ENCODE data around the gene PDSS2. TPM values are rescaled to one million over a fixed set of nuclear protein-coding genes. Genes with fewer than 3 reads are reported as not detected.

Gene PDSS2
- total RNA-seq, 1 donor from 2014 or later: 14.9 TPM

- TF ChIP-seq CTCF (conservative IDR thresholded peaks at IDR 0.05): no peak
- Mint-ChIP-seq H3K36me3 (ENCODE audit: low read depth) (peaks cover 9% of the 10 kb centered on the region), H3K4me1 (peaks cover 28% of the 10 kb centered on the region), H3K27me3 (ENCODE audit: low read depth) (no peaks in the 10 kb centered on the region), H3K9me3 (peaks cover 7% of the 10 kb centered on the region), H3K4me3 (no peak overlapping the region), H3K27ac (ENCODE audit: unreplicated experiment) (no peak overlapping the region)
- no peak for DNase-seq (ENCODE audit: low read depth, low spot score)
These were observed 228.1 kb downstream of the PDSS2 start for GRCh38 chr6:107231243-107231642.

- Mint-ChIP-seq H3K9me3 (peaks cover under 1% of the 10 kb centered on the region), H3K36me3 (ENCODE audit: low read depth) (peaks cover 4% of the 10 kb centered on the region), H3K4me3 (no peak overlapping the region), H3K27ac (ENCODE audit: unreplicated experiment) (no peak overlapping the region), H3K27me3 (ENCODE audit: low read depth) (no peaks in the 10 kb centered on the region), H3K4me1 (peaks cover 28% of the 10 kb centered on the region)
- no peak for TF ChIP-seq CTCF (conservative IDR thresholded peaks at IDR 0.05)
- no peak for DNase-seq (ENCODE audit: low read depth, low spot score)
These were observed 228.9 kb downstream of the PDSS2 start for GRCh38 chr6:107230448-107230847.

- no peak for DNase-seq (ENCODE audit: low read depth, low spot score)
- Mint-ChIP-seq H3K4me3 (no peak overlapping the region), H3K27ac (ENCODE audit: unreplicated experiment) (no peak overlapping the region), H3K4me1 (peaks cover 28% of the 10 kb centered on the region), H3K36me3 (ENCODE audit: low read depth) (peaks cover 3% of the 10 kb centered on the region), H3K27me3 (ENCODE audit: low read depth) (no peaks in the 10 kb centered on the region), H3K9me3 (peaks cover 2% of the 10 kb centered on the region)
- TF ChIP-seq CTCF (conservative IDR thresholded peaks at IDR 0.05): no peak
These were observed 229.3 kb downstream of the PDSS2 start for GRCh38 chr6:107230024-107230423.

- Mint-ChIP-seq H3K36me3 (ENCODE audit: low read depth) (peaks cover 6% of the 10 kb centered on the region), H3K9me3 (peaks cover 2% of the 10 kb centered on the region), H3K27ac (ENCODE audit: unreplicated experiment) (no peak overlapping the region), H3K4me1 (peaks cover 28% of the 10 kb centered on the region), H3K4me3 (no peak overlapping the region), H3K27me3 (ENCODE audit: low read depth) (no peaks in the 10 kb centered on the region)
- no peak for TF ChIP-seq CTCF (conservative IDR thresholded peaks at IDR 0.05)
- DNase-seq (ENCODE audit: low read depth, low spot score): no peak
These were observed 230.6 kb downstream of the PDSS2 start for GRCh38 chr6:107228754-107229153.

- peaks cover 2% of the 10 kb centered on the region for H3K9me3 Mint-ChIP-seq
- peaks cover 2% of the 10 kb centered on the region for H3K4me1 Mint-ChIP-seq
- no peak for DNase-seq (ENCODE audit: low read depth, low spot score)
- no peaks in the 10 kb centered on the region for H3K27me3 Mint-ChIP-seq (ENCODE audit: low read depth)
- no peak for TF ChIP-seq CTCF (conservative IDR thresholded peaks at IDR 0.05)
- H3K4me3 Mint-ChIP-seq: no peak overlapping the region
- no peak overlapping the region for H3K27ac Mint-ChIP-seq (ENCODE audit: unreplicated experiment)
- peaks cover 6% of the 10 kb centered on the region for H3K36me3 Mint-ChIP-seq (ENCODE audit: low read depth)
These were observed 237.8 kb downstream of the PDSS2 start for GRCh38 chr6:107221519-107221918.

- Mint-ChIP-seq H3K36me3 (ENCODE audit: low read depth) (peaks cover 3% of the 10 kb centered on the region), H3K27ac (ENCODE audit: unreplicated experiment) (no peak overlapping the region), H3K27me3 (ENCODE audit: low read depth) (no peaks in the 10 kb centered on the region), H3K4me3 (no peak overlapping the region), H3K4me1 (peaks cover 4% of the 10 kb centered on the region), H3K9me3 (no peaks in the 10 kb centered on the region)
- no peak for DNase-seq (ENCODE audit: low read depth, low spot score)
- TF ChIP-seq CTCF (conservative IDR thresholded peaks at IDR 0.05): no peak
These were observed 239.5 kb downstream of the PDSS2 start for GRCh38 chr6:107219851-107220250.

All from neural crest cell (in vitro differentiated cells).